EL (cell line): ENCODE measurements around the gene LYRM4.
"Not testable (repeated sequence)": the region's sequence is repeated elsewhere in the genome, so short reads cannot be mapped to it uniquely, and the experiment has no call there.

Source experiments
- DNase-seq: peaks from one replicate; pipeline ENCODE4 v3.0.0-alpha.2; 2016

The LYRM4 gene

DNA sequence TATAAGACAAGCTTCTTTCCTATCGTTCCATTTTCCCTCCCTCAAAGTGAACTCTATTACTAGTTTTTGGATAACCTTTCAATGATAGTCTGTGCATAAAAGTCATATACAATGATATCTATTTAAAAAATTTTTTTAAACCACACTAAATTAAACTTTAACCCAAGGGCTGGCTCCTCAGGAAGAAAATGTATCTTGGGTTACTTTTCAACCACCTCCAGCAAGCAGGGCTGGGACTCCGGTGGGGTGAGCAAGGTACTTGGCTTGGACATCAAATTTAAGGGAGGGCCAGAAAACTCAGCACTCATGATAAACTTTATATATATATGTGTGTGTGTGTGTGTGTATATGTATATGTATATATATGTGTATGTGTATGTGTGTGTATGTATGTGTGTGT lies 189.5 kb downstream of the LYRM4 start:
- no peak for DNase-seq

DNA sequence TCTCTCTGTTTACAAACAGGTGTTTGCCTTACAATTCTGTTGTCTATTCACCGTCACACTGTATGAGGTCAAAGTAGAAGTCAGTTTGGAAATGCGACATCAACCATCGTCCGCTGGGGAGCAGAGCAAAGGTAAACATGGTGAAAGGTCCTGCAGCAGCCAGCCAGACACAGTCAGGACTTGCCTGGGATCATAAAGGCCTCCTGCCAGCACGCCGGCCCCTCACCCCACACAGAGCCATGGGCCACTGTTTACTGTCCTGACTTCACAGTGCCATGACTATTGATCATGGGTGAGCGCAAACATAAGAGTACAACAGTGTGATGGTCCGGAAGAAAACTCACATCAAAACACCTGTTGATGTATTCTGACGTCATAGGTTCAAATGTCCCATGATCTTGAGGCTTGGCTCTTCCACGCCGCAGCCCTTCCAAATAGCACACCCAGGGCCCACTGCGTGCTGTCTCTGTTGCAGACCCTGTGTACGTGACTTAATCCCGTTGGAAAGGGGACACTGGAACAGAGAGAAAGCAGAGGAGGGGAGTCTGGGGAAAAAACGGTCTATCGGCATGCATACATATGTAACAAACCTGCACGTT lies 192.5 kb downstream of the LYRM4 start:
- no peak for DNase-seq

DNA sequence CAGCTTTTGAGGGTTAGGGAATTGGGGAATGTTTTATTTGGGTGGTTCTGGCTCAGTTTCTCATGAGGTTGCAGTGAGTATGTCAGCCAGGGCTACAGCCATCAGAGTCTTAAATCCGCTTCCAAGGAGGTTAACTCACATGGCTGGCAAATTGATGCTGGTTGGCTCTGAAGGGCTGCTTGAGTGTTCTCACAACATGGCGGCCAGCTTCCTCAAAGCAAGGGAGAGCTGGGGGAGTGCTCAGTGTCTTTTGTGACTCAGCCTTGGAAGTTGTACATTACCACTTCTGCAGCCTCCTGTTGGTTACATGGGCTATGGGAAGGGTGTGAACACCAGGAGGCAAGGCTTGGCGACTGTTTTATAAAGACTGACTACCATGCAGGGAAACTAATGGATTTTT lies 193.4 kb downstream of the LYRM4 start:
- DNase-seq: no peak

DNA sequence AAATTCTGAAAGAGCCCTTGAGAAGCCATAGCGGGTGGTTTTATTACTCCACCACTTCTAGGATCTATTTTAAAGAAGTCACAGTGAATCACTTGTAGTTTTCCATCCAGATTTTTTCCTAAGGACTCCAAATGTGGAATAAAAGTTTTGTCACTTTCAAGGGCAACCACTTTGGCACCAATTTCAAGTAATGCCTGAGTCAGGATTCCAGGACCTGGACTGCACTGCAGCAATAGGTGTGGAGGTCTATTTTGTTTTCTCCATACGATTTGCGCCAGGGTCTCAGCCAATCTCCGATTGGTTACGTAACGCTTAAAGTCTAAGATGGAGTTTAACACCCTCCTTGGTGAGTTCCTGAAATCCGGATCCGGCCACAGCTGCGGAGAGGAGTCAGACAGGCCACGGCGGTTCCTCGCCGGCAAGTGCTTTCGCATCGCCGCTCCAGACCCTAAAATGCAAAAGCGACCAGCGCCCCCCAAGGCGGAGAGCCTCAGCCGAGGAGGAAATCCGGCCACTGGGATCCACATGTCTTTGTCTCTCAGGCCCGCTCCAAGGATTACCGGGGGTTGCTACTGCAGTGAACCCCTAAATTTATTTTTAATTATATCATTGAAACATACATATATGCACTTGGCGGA lies 194.2 kb downstream of the LYRM4 start:
- no peak for DNase-seq

DNA sequence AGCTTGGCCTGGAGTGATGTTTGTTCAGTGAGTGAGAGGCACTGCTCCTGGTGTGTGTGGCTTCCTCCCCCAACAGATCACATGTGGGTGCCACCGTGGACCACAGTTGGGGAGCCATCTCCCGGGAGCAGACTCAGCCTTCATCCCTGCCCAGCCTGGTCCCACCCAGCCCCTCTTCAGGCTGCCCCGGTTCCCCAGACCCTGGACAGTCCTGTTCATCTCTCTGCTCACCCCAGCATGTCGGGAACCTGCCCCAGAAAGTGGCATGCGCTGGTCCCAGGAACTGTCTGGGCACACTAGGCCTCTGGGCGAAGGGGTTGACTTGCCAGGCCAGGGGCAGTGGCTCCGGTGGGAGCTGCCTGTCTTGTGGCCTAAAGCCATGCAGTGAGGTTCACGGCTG lies 197.1 kb downstream of the LYRM4 start:
- DNase-seq: no peak

DNA sequence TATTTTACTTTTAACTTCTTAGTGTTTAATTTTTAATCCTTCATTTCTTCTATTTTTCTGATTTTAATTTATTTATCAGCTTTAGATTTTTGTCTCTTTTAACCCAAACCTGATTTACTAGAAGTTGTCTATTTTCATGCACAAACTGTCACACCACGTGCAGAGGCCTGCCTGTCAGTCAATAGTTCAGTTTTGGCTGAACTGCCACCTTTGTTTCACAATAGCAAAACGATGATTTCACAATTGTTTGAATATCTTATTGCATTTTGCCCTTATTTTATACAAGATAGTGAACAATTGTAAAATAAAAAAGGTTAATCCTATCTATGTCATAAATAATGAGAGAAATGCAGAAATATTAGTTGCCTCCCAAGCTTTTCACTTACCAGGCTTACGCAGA lies 199.6 kb downstream of the LYRM4 start:
- no peak for DNase-seq

DNA sequence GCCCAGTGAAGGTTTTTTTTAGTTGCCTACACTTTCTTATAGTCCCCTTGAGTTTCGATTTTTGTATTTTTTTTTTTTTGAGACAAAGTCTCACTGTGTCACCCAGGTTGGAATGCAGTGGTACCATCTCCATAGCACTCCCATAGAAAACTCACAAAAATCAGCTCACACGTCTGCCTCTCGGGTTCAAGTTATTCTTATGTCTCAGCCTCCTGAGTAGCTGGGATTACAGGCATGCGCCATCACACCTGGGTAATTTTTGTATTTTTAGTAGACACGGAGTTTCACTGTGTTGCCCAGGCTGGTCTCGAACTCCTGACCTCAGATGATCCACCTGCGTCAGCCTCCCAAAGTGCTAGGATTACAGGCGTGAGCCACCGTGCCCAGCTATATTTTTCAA lies 200.3 kb downstream of the LYRM4 start:
- DNase-seq: not testable (repeated sequence)

DNA sequence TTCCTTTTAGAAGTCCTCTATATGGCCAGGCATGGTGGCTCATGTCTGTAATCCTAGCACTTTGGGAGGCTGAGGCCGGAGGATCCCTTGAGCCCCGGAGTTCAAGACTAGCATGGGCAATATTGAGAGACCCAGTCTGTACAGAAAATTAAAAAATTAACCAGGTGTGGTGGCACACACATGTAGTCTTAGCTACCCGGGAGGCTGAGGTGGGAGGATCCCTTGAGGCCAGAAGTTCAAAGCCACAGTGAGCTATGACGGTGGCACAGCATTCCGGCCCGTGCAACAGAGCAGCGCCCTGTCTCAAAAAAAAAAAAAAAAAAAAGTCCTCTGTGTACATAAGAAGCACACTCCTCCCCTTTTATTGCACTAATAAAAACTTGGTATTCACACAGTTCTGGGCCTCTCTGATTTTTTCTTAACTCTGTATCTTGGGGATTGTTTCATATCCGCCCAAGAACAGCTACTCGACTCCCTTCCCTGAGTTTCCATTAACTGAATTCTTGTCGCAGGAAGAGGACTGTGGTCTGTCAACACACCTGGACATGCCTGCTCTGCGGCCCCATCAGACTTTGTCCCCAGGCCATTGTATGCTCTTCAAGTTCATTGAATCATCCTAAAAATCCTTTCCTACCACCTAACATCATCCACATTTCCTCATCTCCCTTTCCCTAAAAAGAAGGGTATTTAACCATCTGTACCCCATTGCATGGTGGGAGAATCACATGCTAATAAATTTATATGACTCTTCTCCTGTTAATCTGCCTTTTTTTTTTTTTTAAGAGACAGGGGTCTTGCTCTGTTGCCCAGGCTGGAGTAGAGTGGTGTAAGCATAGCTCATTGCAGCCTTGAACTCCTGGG lies 201.5 kb downstream of the LYRM4 start:
- DNase-seq: no peak
